Astrocyte (in vitro differentiated cells and primary cell): Measurements from ENCODE around the gene MESD. TPM values are rescaled to one million over a fixed set of nuclear protein-coding genes. Genes with fewer than 3 reads are reported as not detected.

Source experiments
- DNase-seq: peaks from one replicate; pipeline ENCODE4 v3.0.0-alpha.2; 2010; ENCODE audit warnings: low read depth
- FAIRE-seq: peaks from 2 replicates; lab custom pipeline; 2011; peaks lifted over from hg19 to GRCh38; lab: Jason Lieb, UNC
- H2AFZ ChIP-seq: 2 replicates; pipeline ENCODE4 v1.6.0; 2012; ENCODE audit warnings: low read depth, low read length, inconsistent platforms
- H3K27ac ChIP-seq: 2 replicates; pipeline ENCODE4 v1.5.1; 2011; ENCODE audit warnings: low read depth, low read length, inconsistent platforms
- H3K27me3 ChIP-seq: 2 replicates; pipeline ENCODE4 v1.6.0; 2011; ENCODE audit warnings: low read length, inconsistent platforms; ENCODE audit not compliant: insufficient read depth
- H3K36me3 ChIP-seq: 2 replicates; pipeline ENCODE4 v1.5.1; 2011; ENCODE audit warnings: low read length, inconsistent platforms; ENCODE audit not compliant: insufficient read depth
- H3K4me1 ChIP-seq: 2 replicates; pipeline ENCODE4 v1.5.1; 2011; ENCODE audit warnings: low read length, inconsistent platforms; ENCODE audit not compliant: insufficient read depth
- H3K4me2 ChIP-seq: 2 replicates; pipeline ENCODE4 v1.6.0; 2012; ENCODE audit warnings: low read length, inconsistent platforms
- H3K4me3 ChIP-seq: 2 replicates; pipeline ENCODE4 v1.5.1; 2011; ENCODE audit warnings: low read depth, mild to moderate bottlenecking, low read length, inconsistent platforms; ENCODE audit not compliant: insufficient read depth
- H3K79me2 ChIP-seq: 2 replicates; pipeline ENCODE4 v1.6.0; 2012; ENCODE audit warnings: mild to moderate bottlenecking, low read length, inconsistent platforms; ENCODE audit not compliant: insufficient read depth
- H3K9ac ChIP-seq: 2 replicates; pipeline ENCODE4 v1.6.0; 2012; ENCODE audit warnings: mild to moderate bottlenecking, low read length, inconsistent platforms
- H3K9me3 ChIP-seq: 2 replicates; pipeline ENCODE4 v1.5.1; 2012; ENCODE audit warnings: low read depth, mild to moderate bottlenecking, low read length, inconsistent platforms; ENCODE audit not compliant: insufficient read depth
- H4K20me1 ChIP-seq: 2 replicates; pipeline ENCODE4 v1.6.0; 2012; ENCODE audit warnings: low read length, inconsistent platforms; ENCODE audit not compliant: insufficient read depth
- H3K27ac Mint-ChIP-seq: one replicate; pipeline ENCODE4 v1.8.0; 2021; ENCODE audit warnings: mild to moderate bottlenecking, mixed read lengths; ENCODE audit not compliant: unreplicated experiment
- H3K27me3 Mint-ChIP-seq: one replicate; pipeline ENCODE4 v1.8.0; 2021; ENCODE audit warnings: low read depth, mixed read lengths; ENCODE audit not compliant: unreplicated experiment
- H3K36me3 Mint-ChIP-seq: one replicate; pipeline ENCODE4 v1.8.0; 2021; ENCODE audit warnings: low read depth, mixed read lengths; ENCODE audit not compliant: unreplicated experiment
- H3K4me1 Mint-ChIP-seq: one replicate; pipeline ENCODE4 v1.8.0; 2021; ENCODE audit warnings: low read depth, mixed read lengths; ENCODE audit not compliant: unreplicated experiment
- H3K4me3 Mint-ChIP-seq: one replicate; pipeline ENCODE4 v1.8.0; 2021; ENCODE audit warnings: mild to moderate bottlenecking, moderate library complexity, mixed read lengths; ENCODE audit not compliant: unreplicated experiment
- H3K9me3 Mint-ChIP-seq: one replicate; pipeline ENCODE4 v1.8.0; 2021; ENCODE audit warnings: mild to moderate bottlenecking, mixed read lengths; ENCODE audit not compliant: unreplicated experiment
- EZH2 ChIP-seq: IDR thresholded peaks from 2 replicates; pipeline ENCODE4 v1.6.1; 2012; ENCODE audit warnings: mild to moderate bottlenecking, low read length, inconsistent platforms; ENCODE audit not compliant: insufficient read depth
- total RNA-seq: library from RNA; stranded (reverse); gene quantifications from 2 replicates; pipeline ENCODE4 v1.2.1, GENCODE V29; 2021
- TF ChIP-seq, protein P1 (sequence below): IDR thresholded peaks from 2 replicates; pipeline ENCODE4 v1.5.1; 2011; ENCODE audit warnings: low read depth, mild to moderate bottlenecking, inconsistent platforms, low read length, moderate library complexity; ENCODE audit not compliant: insufficient read depth

Gene MESD
- total RNA-seq, 1 donor from 2014 or later, result 33.1 TPM

DNA sequence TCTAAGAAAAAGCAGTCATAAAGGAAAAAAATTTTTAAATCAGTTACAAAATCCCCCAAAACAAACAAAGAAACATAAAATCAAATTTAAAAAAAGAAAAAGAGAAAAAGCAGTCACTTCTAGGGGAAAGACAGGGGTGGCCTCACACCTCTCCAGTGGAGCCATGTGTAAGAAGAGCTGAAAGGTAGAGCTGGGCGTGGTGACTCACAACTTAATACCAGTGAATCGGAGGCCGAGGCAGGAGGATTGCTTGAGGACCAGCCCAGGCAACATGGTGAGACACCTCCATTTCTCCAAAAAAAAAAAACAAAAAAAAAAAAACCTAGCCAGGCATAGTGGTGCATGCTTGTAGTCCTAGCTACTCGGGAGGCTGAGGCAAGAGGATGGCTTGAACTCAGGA is 14.7 kb downstream of the MESD start:
- Histone ChIP-seq H3K36me3 (peaks cover 7% of the 10 kb centered on the region), H3K27ac (no peak overlapping the region), H3K4me3 (no peak overlapping the region), H2AFZ (no peak overlapping the region), H3K9me3 (no peaks in the 10 kb centered on the region), H3K79me2 (peaks cover 41% of the 10 kb centered on the region), H3K4me1 (no peaks in the 10 kb centered on the region), H3K27me3 (no peaks in the 10 kb centered on the region), H3K4me2 (no peak overlapping the region), H3K9ac (no peak overlapping the region), H4K20me1 (peaks cover 56% of the 10 kb centered on the region)
- H3K4me1 Mint-ChIP-seq, result peaks cover 24% of the 10 kb centered on the region
- no peak for FAIRE-seq
- H3K27ac Mint-ChIP-seq, result no peak overlapping the region
- TF ChIP-seq EZH2, result no peak
- TF ChIP-seq, protein P1, sequence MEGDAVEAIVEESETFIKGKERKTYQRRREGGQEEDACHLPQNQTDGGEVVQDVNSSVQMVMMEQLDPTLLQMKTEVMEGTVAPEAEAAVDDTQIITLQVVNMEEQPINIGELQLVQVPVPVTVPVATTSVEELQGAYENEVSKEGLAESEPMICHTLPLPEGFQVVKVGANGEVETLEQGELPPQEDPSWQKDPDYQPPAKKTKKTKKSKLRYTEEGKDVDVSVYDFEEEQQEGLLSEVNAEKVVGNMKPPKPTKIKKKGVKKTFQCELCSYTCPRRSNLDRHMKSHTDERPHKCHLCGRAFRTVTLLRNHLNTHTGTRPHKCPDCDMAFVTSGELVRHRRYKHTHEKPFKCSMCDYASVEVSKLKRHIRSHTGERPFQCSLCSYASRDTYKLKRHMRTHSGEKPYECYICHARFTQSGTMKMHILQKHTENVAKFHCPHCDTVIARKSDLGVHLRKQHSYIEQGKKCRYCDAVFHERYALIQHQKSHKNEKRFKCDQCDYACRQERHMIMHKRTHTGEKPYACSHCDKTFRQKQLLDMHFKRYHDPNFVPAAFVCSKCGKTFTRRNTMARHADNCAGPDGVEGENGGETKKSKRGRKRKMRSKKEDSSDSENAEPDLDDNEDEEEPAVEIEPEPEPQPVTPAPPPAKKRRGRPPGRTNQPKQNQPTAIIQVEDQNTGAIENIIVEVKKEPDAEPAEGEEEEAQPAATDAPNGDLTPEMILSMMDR, result no peak
- no peak for DNase-seq
- H3K27me3 Mint-ChIP-seq, result no peaks in the 10 kb centered on the region
- H3K4me3 Mint-ChIP-seq, result no peak overlapping the region
- no peaks in the 10 kb centered on the region for H3K9me3 Mint-ChIP-seq
- peaks cover 16% of the 10 kb centered on the region for H3K36me3 Mint-ChIP-seq

DNA sequence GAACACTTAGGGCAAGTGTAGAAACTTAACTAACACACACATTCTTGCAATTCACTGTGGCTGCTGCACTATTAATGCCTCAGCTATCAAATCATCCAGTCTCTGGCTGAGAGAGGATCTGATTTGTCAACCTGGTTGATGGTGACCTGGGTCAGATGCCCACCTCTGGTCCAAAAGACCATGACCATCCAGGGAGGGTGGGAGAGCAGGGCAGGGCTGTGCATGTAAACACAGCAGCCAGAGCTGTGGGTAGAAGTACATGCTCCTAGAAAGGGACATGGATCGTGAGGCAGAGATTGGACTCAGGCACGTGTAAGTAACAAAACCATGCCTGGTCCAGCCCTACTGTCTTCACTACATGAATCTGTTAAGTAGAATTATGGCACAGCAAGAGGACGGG is 17.3 kb downstream of the MESD start:
- TF ChIP-seq EZH2, result no peak
- TF ChIP-seq, protein P1, result no peak
- H3K79me2 ChIP-seq, result peaks cover 23% of the 10 kb centered on the region
- no peaks in the 10 kb centered on the region for H3K9me3 Mint-ChIP-seq
- no peak for DNase-seq
- peaks cover 8% of the 10 kb centered on the region for H3K4me1 ChIP-seq
- peaks cover 48% of the 10 kb centered on the region for H4K20me1 ChIP-seq
- no peak for FAIRE-seq
- H3K36me3 ChIP-seq, result peaks cover 3% of the 10 kb centered on the region
- no peak overlapping the region for H3K4me2 ChIP-seq
- H2AFZ ChIP-seq, result no peak overlapping the region
- H3K9ac ChIP-seq, result no peak overlapping the region
- no peaks in the 10 kb centered on the region for H3K27me3 ChIP-seq
- H3K27ac Mint-ChIP-seq, result peak overlapping the region; percentile 14
- H3K27me3 Mint-ChIP-seq, result no peaks in the 10 kb centered on the region
- peaks cover 17% of the 10 kb centered on the region for H3K4me1 Mint-ChIP-seq
- H3K4me3 Mint-ChIP-seq, result no peak overlapping the region
- H3K36me3 Mint-ChIP-seq, result peaks cover 4% of the 10 kb centered on the region
- H3K27ac ChIP-seq, result no peak overlapping the region
- no peaks in the 10 kb centered on the region for H3K9me3 ChIP-seq
- H3K4me3 ChIP-seq, result no peak overlapping the region

DNA sequence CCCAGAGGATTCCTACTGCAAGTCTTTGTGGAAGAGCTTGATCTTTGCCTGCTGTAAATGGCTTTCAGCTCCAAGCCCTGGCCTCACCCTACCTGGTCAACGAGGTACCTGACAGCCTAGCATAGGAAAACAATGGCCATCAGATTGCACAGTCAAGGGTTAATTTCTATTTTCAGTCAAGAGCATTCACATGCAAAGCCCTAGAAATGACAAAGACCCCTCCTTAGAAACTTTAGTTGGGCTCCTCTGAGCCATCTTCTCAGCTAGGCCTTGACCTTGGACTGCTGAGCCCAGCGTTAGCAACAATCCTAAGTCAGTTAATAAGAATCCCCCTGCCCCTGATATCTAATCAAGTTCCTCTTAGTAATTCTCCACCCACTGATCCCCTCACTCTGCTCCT is 18.5 kb downstream of the MESD start:
- peaks cover 3% of the 10 kb centered on the region for H3K36me3 ChIP-seq
- H3K27me3 ChIP-seq, result no peaks in the 10 kb centered on the region
- FAIRE-seq (no peak), DNase-seq (no peak)
- no peak overlapping the region for H3K9ac ChIP-seq
- TF ChIP-seq, protein P1, result no peak
- TF ChIP-seq EZH2, result no peak
- Mint-ChIP-seq H3K9me3 (no peaks in the 10 kb centered on the region), H3K36me3 (peaks cover 4% of the 10 kb centered on the region), H3K27me3 (no peaks in the 10 kb centered on the region), H3K27ac (no peak overlapping the region), H3K4me3 (no peak overlapping the region), H3K4me1 (peaks cover 14% of the 10 kb centered on the region)
- no peak overlapping the region for H3K27ac ChIP-seq
- H2AFZ ChIP-seq, result no peak overlapping the region
- no peaks in the 10 kb centered on the region for H3K9me3 ChIP-seq
- peaks cover 38% of the 10 kb centered on the region for H4K20me1 ChIP-seq
- H3K4me1 ChIP-seq, result peaks cover 8% of the 10 kb centered on the region
- H3K79me2 ChIP-seq, result peaks cover 13% of the 10 kb centered on the region
- H3K4me2 ChIP-seq, result no peak overlapping the region
- H3K4me3 ChIP-seq, result no peak overlapping the region
